NCI-H146 (cell line): ENCODE data around the gene TENM4.
"Not testable (repeated sequence)": the region's sequence is repeated elsewhere in the genome, so short reads cannot be mapped to it uniquely, and the experiment has no call there.

Experiments
- DNase-seq: peaks from one replicate; lab custom pipeline; 2025; lab: John Stamatoyannopoulos, UW

Gene TENM4

DNA sequence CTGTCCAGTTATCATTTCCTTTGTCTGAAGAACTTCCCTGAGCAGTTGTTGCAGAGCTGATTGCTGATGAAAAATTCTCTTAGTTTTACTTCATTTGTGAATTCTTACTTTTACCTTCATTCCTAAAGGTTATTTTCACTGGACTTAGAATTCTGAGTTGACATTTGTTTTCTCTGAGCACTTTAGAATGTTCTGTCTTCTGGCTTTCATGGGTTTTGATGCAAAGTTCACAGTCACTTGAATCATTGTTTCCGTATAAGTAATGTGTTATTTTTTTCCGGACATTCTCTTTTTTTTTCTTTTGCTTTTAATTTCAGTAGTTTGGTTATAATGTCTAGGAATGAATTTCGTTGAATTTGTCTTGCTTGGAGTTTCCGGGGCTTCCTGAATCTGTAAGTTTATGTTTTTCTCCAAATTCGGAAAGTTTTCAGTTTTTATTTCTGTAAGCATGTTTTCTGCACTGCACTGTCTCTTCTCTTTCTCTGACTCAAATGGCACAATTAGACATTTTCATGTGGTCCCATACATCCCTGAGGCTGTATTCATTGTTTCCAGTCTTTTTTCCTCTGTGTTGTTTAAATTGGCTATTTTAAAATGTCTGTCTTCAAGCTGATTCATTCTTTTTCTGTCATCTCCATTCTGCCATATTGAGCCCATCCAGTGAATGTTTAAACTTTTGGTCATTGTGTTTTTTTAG, 797.7 kb downstream of the TENM4 start:
- DNase-seq, result no peak

DNA sequence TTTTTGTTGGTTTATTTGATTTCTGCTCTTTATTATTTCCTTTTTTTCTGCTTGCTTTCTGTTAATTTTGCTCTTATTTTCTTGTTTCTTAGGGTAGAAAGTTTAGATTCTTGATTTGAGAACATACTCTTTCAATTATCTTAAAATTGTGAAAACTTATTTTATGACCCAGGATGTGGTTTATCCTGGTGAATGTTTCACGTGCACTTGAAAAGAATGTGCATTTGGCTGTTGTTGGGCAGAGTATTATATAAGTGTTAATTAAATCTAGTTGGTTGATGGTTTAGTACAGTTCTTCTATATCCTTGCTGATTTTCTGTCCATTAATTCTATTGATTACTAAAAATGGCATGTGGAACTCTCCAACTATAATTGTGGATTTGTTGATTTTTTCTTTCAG, 799.3 kb downstream of the TENM4 start:
- DNase-seq, result no peak

DNA sequence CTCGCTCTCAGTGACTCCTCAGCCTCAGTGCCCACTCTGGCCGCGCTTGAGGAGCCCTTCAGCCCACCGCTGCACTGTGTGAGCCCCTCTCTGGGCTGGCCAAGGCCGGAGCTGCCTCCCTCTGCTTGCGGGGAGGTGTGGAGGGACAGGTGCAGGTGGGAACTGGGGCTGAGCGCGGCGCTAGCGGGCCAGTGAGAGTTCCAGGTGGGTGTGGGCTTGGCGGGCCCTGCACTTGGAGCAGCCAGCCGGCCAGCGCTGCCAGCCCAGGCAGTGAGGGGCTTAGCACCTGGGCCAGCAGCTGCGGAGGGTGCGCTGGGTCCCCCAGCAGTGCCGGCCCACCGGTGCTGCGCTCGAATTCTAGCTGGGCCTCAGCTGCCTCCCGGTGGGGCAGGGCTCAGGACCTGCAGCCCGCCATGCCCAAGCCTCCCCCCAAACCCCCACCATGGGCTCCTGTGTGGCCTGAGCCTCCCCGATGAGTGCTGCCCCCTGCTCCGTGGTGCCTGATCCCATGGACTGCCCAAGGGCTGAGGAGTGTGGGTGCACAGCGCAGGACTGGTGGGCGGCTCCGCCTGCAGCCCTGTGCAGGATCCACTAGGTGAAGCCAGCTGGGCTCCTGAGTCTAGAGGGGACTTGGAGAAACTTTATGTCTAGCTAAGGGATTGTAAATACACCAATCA, 802.0 kb downstream of the TENM4 start:
- no peak for DNase-seq

DNA sequence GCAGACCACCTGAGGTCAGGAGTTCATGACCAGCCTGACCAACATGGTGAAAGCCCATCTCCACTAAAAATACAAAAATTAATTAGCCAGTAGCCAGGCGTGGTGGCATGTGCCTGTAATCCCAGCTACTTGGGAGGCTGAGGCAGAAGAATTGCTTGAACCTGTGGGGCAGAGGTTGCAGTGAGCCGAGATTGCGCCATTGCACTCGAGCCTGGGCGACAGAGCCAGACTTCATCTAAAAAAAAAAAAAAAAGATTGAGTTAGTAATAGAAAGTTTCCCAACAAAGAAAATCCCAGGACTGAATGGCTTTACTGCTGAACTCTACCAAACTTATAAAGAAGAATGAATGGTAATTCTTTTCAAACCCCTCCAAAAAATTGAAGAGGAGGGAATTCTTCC, 803.3 kb downstream of the TENM4 start:
- DNase-seq, result not testable (repeated sequence)

DNA sequence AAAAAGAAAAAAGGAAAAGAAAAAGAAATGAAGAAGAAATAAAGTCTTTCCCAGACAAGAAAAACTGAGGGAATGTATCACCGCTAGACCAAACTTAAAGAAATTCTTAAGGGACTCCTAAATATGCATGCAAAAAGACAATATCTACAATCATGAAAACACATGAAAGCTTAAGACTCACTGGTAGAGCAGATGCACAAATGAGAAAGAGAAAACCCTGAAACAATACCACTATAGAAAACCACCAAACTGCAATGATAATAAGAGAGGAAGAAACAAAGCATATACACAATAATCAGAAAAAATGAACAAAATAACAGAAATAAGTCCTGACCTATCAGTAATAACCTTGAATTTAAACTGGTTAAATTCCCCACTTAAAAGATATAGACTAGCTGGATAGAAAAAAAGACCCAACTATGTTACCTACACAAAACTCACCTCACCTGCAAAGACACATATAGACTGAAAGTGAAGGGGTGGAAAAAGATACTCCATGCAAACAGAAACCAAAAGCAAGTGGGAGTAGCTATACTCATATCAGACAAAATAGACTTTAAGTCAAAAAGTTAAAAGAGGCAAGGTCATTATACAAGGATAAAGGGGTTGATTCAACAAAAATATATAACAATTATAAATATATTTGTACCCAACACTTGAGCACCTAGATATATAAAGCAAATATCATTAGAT, 804.9 kb downstream of the TENM4 start:
- no peak for DNase-seq

DNA sequence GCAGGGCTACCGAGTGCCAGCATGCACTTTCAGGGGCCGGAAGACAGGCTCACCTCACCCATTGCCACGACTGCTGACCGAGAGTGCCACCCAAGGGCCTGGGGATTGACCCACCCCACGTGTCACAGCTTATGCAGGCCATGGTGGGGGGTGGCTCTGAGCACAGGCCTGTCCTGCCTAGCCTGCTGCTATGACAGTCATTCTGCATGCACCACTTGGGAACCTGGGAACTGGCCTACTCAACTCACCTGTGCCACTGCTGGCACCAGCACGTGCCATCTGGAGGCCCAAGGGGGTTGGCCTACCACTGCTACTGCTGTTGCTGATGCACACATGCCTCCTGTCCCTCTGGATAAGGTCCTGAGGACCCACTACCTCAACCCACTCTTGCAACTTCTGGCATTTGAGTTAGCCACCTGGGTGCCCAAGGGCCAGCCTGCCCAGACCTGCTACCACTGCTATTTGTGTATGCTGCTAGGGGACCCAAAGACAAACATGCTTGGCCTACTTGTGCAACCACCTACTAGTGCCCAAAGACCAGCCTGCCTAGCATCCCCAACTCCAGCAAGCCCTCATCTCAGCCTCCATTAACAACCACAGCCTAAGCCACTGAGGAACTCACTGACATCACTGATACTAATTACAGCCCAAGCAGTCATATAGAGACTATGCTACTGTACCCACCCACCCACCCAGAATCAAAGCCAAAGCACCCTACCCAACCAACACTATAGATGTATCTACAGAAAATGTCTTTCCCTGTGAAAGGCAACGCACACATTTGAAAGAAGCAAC, 807.1 kb downstream of the TENM4 start:
- no peak for DNase-seq

DNA sequence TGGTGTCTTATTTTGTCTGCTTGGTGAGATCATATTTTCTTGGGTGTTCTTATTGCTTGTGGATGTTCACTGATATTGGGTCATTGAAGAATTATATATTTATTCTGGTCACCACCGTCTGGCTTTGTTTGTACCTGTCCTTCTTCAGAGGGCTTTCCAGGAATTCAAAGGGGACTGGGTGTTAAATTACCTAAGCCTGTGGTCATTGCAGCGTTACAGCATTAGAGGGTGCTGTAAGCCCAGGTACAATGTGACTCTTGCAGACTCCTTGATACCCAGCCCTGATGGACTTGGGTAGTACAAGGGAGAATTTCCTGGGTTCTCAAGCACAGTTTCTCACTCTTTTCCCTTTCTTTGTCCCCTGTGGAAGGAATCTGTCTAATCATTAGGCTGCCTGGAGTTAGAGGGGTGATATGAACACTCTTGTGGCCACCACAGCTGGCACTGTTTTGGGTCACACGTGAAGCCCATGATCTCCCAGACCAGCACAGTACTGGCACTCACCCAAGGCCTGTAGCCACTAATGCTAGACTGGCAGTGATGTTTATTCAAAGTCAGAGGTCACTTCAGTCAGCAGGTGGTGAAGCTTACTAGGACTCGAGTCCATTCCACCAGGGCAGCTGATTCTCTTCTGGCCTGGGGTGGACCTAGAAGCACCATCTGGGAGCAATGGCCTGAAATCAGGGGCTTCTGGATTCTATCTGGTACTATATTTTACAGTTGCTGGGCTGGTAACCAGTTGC, 810.1 kb downstream of the TENM4 start:
- DNase-seq, result no peak

DNA sequence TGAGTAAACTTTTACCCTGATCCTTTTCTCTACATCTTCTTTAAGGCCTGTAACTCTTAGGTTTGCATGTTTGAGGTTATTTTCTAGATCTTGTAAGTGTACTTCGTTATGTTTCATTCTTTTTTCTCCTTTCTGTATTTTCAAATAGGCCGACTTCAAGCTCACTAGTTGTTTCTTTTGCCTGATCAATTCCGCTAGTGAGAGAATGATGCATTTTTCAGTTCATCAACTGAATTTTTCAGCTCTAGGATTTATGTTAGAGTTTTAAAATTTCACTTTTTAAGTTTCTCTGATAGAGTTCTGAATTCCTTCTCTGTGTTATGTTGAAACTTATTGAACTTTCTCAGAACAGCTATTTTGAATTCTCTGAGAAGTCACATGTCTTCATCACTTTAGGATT, 810.7 kb downstream of the TENM4 start:
- no peak for DNase-seq

DNA sequence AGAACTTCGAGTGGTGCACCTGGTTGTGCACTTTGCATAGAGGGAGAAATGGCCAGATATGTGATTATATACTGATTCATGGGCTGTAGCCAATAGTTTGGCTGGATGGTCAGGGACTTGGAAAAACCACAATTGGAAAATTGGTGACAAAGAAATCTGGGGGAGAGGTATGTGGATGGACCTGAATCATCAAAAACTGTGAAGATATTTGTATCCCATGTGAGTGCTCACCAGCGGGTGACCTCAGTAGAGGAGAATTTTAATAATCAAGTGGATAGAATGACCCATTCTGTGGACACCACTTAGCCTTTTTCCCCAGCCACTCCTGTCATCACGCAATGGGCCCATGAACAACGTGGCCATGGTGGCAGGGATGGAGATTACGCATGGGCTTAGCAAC, 818.2 kb downstream of the TENM4 start:
- DNase-seq, result no peak

DNA sequence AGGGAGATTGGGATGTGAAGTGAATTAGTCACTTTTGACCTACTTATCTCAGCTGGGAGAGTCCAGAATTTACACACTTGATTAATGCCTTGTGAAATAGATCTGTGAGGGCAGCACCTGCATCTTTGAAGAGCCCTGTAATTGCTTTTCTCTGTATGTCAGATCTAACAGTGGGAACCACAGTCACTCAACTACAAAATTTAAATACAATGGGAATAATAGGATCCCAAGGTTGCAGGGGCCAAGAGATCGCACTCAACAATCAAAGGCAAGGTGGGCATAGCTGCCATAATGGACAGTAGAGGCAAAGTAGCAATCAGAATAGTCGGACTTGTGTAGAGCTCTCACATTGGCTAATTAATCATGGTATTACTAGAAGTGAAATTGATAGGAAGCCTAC, 820.7 kb downstream of the TENM4 start:
- DNase-seq, result no peak

DNA sequence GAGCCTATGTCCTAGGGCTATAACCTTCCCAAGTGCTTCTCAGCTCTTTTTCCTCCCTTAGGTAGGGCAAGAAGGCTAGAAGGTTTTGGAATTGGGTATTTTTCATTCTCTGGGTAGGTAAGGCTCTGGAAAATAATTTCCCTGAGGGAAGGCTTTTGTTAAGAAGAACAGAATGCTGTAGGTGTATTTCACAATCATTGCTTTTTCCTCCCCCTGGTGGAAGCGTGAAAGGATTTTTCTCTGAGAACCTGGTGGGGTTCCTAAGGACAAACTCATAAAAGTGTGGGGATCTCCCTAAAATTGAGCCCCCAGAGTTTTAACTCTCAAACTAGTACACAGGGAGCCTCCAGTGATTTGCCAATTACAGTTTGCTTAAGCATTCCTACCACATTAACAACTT, 825.1 kb downstream of the TENM4 start:
- no peak for DNase-seq

DNA sequence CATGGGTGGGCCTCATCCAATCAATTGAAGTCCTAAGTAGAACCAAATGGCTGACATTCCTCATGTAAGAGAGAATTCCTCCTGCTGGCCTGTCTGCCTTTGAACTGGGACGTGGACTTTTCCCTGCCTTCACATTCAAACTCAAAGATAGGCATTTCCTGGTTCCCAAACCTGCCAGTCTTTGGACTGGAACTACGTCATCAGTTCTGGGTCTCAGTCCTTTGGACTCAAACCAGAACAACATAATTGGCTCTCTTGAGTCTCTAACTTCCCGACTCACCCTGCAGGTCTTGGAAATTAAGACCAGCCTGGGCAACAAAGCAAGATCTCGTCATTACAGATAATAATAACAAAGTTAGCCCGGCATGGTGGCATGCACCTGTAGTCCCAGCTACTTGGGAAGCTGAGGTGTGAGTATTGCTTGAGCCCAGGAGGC, 827.4 kb downstream of the TENM4 start:
- no peak for DNase-seq

DNA sequence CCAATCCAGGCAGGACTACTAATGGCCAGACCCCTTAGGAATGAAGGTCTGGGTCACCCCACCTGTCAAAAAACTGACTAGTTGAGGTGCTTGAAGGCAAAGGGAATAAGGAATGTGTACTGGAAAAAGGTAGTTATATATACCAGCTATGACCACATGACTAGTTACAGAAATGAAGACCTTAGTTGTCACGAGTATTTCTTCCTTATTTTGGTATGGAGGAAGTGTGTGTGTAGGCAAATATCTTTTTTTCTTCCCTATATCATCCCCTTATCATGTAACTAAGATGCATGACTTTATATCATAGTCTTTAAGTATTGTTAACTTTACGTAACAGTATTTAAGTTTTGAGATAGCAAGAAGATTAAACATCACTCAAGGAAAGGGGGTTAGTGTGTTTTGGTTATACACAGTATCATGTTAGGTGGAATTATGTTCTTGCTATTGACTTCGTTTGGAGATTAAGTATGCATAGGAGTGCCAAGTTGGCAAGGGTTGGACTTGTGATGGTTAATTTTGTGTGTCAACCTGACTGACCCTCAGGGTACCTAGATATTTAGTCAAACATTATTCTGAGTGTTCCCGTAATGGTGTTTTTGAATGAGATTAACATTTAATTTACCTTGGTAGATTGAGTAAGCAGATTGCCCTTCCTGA, 828.0 kb downstream of the TENM4 start:
- DNase-seq, result no peak

DNA sequence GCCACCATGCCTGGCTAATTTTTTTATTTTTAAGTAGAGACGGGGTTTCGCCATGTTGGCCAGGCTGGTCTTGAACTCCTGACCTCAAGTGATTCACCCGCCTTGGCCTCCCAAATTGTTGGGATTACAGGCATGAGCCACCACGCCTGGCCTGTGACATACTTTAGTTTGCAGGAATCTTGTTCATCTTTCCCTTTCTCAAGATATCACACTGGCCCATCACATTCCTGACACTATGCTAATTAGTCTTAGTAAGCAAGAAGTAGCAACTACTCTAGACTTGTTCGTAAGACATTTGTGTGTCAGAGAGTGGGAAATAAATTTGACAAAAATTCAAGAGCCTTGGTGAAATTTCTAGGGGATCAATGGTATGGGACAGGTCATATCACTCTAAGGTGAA, 831.5 kb downstream of the TENM4 start:
- DNase-seq, result not testable (repeated sequence)

DNA sequence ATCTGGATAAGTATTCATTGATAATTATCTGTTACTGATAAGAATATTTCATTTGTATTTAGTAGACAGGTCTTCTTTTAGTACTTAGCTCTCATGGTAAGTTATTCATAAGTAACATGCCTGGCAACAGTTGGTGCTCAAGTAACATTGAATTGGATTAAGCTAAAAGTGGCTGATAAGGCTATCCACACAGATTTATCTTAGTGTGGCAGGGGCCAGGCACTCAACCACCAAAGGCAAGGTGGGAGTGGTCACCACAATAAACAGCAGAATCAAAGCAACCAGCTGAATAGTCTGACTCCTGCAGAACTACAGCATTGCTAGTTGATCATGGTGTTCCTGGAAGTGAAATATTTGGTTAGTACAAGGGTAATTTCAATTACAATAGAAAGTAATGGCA, 833.1 kb downstream of the TENM4 start:
- no peak for DNase-seq

DNA sequence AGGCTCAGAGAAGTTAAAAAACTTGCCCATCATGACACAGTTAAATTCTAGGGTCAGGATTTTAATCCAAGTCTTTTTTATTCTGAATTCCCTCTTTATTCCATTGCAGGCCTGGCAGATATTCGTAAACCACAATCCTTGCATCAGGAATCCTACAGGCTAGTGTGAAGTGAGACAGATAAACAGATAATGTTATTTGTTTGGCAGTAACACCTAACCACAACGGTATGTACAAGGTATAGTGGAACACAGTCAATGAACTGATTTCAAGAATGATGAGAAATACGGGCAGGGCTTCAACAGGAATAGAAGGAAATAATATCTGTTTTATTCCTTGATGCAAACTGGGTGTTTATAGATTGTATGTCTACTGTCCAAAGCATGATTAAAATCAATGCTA, 834.2 kb downstream of the TENM4 start:
- DNase-seq, result no peak

DNA sequence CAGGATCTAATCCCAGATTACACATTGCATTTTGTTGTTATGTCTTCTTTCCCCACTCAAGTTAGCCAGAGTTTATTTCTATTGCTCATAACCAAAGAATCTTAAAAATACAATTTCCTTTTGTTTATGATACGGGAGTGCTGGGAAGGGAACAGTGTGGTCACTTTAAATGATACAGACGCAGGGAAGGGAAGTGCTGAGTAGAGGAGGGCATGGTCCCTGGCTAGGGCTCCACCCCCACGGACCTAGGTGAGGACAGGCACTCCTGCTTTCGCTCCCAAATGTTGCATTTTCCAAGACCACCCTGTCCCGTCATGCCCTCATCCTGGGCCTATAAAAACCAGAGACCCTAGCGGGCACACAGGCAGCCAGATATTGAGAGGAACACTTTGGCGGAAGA, 835.5 kb downstream of the TENM4 start:
- DNase-seq, result no peak

DNA sequence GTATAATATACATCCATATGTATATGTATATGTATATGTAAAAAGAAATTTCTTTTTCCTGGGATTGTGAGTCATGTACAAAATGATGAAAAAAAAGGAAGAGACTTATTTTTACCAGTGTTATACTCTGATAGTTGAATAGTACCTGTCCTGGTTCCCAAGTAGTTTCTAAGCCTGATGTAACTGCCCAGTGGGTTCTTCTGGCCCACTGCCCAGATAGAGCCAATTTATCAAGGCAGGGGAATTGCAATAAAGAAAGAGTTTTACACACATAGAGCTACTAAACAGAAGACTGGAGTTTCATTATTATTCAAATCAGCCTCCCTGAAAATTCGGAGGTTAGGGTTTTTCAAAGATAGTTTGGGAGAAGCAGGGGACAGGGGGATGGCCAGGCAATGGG, 837.0 kb downstream of the TENM4 start:
- no peak for DNase-seq
